GM12878 (cell line): ENCODE data around the gene GRM3. TPM values are rescaled to one million over a fixed set of nuclear protein-coding genes. Genes with fewer than 3 reads are reported as not detected.

Experiments
- ATAC-seq: fragments of 200-7000 bp; cut with Tn5 transposase; 3 replicates; pipeline ENCODE4 v1.9.1; 2020; ENCODE audit warnings: mild to moderate bottlenecking, moderate library complexity
- BruUV-seq: library from RNA; stranded (reverse); fragments of 400-500 nt; replicated peaks from 2 replicates; lab custom pipeline; 2021; lab: Mats Ljungman, UMichigan
- CTCF ChIA-PET: fragments of 300-600 bp; sonication (Branson Sonifier 250); formaldehyde crosslinking; extraction: SDS; loops from one replicate; lab custom pipeline; 2021; ENCODE audit warnings: inconsistent platforms; lab: Yijun Ruan, JAX
- POLR2A ChIA-PET: fragments of 350-600 bp; formaldehyde crosslinking; extraction: SDS; loops from one replicate; lab custom pipeline; 2021; ENCODE audit warnings: inconsistent platforms; lab: Charles Lee
- RAD21 ChIA-PET: fragments of 300-600 bp; sonication (Branson Sonifier 250); formaldehyde crosslinking; loops from one replicate; lab custom pipeline; 2023; ENCODE audit warnings: antibody characterized with exemption; ENCODE audit not compliant: unreplicated experiment; lab: Charles Lee
- SMC1A ChIA-PET: fragments of 300-600 bp; sonication (Branson Sonifier 250); formaldehyde crosslinking; loops from one replicate; lab custom pipeline; 2023; ENCODE audit not compliant: unreplicated experiment, uncharacterized antibody; lab: Charles Lee
- DNase-seq: peaks from one replicate; pipeline ENCODE4 v3.0.0-alpha.2; 2011; ENCODE audit warnings: low read depth, low spot score
- FAIRE-seq: peaks from 3 replicates; lab custom pipeline; 2011; peaks lifted over from hg19 to GRCh38; lab: Jason Lieb, UNC
- H2AFZ ChIP-seq: 2 replicates; pipeline ENCODE4 v1.6.0; 2011; ENCODE audit warnings: low read depth, low read length, control low read depth; ENCODE audit not compliant: control insufficient read depth
- H3K27ac ChIP-seq: 2 replicates; pipeline ENCODE4 v1.5.1; 2011; ENCODE audit warnings: control low read depth; ENCODE audit not compliant: control insufficient read depth, insufficient read depth
- H3K27me3 ChIP-seq, 2 experiments: replicated peaks in 1 of 2; 2 replicates each; pipeline versions ENCODE4 v1.6.0 to v1.6.1; 2011; ENCODE audit warnings: low read length in 1 of 2; ENCODE audit not compliant: control insufficient read depth in 2 of 2, insufficient read depth in 2 of 2
- H3K36me3 ChIP-seq, 2 experiments: 2 replicates each; pipeline ENCODE4 v1.5.1; 2011; ENCODE audit warnings: low read length in 1 of 2; ENCODE audit not compliant: control insufficient read depth in 2 of 2, insufficient read depth in 2 of 2
- H3K4me1 ChIP-seq: 2 replicates; pipeline ENCODE4 v1.6.1; 2011; ENCODE audit warnings: mild to moderate bottlenecking, low read length, moderate library complexity, mixed read lengths; ENCODE audit not compliant: control insufficient read depth, insufficient read depth
- H3K4me2 ChIP-seq: 2 replicates; pipeline ENCODE4 v1.6.0; 2011; ENCODE audit warnings: control low read depth; ENCODE audit not compliant: control insufficient read depth, insufficient read depth
- H3K4me3 ChIP-seq: fragments of 200-600 bp; sonication (generic); 2 replicates; pipeline ENCODE4 v1.5.1; 2016
- H3K79me2 ChIP-seq: 2 replicates; pipeline ENCODE4 v1.6.0; 2011; ENCODE audit warnings: low read length; ENCODE audit not compliant: control insufficient read depth, insufficient read depth
- H3K9ac ChIP-seq: 2 replicates; pipeline ENCODE4 v1.8.0; 2011; ENCODE audit warnings: low read length, control low read depth, mixed read lengths; ENCODE audit not compliant: control insufficient read depth, insufficient read depth
- H3K9me3 ChIP-seq: replicated peaks from 3 replicates; pipeline ENCODE4 v1.5.1; 2011; ENCODE audit warnings: mild to moderate bottlenecking, low read length; ENCODE audit not compliant: control insufficient read depth, insufficient read depth
- H4K20me1 ChIP-seq: 2 replicates; pipeline ENCODE4 v1.6.0; 2011; ENCODE audit not compliant: control insufficient read depth, insufficient read depth
- ASH2L ChIP-seq: fragments of 300-600, 200-600 bp; sonication (generic); IDR thresholded peaks from 2 replicates; pipeline ENCODE4 v1.6.1; 2017; ENCODE audit warnings: low read depth, mild to moderate bottlenecking, borderline replicate concordance
- CBX3 ChIP-seq: fragments of 200-600 bp; sonication (generic); IDR thresholded peaks from 2 replicates; pipeline ENCODE4 v1.6.1; 2016; ENCODE audit warnings: low read depth, borderline replicate concordance
- E2F8 ChIP-seq: fragments of 450-650 bp; IDR thresholded peaks from 2 replicates; pipeline ENCODE4 v1.6.1; 2018; ENCODE audit warnings: mild to moderate bottlenecking, low read depth, moderate library complexity; ENCODE audit not compliant: partially characterized antibody
- EGR1 ChIP-seq, 2 experiments: IDR thresholded peaks; 1 replicate in 1 of 2; 2 replicates in 1 of 2; pipeline ENCODE4 v1.6.1; 2011 to 2012; ENCODE audit warnings: low read depth in 2 of 2, low read length in 2 of 2, borderline replicate concordance in 1 of 2, mild to moderate bottlenecking in 1 of 2, moderate library complexity in 1 of 2
- FOXK2 ChIP-seq: fragments of 450-650 bp; IDR thresholded peaks from 2 replicates; pipeline ENCODE4 v1.6.1; 2017; ENCODE audit warnings: mild to moderate bottlenecking, moderate library complexity
- MLLT1 ChIP-seq: fragments of 450-650 bp; IDR thresholded peaks from 2 replicates; pipeline ENCODE4 v1.6.1; 2016; ENCODE audit warnings: mild to moderate bottlenecking
- MTA3 ChIP-seq: IDR thresholded peaks from 2 replicates; pipeline ENCODE4 v1.6.1; 2012; ENCODE audit warnings: low read length, inconsistent platforms, borderline replicate concordance
- MYB ChIP-seq: fragments of 150-350 bp; IDR thresholded peaks from 2 replicates; pipeline ENCODE4 v1.6.1; 2014; ENCODE audit warnings: mild to moderate bottlenecking, low read depth, low read length, borderline replicate concordance
- NFIC ChIP-seq: IDR thresholded peaks from 2 replicates; pipeline ENCODE4 v1.6.1; 2012; ENCODE audit warnings: low read depth, mild to moderate bottlenecking, inconsistent platforms, low read length, moderate library complexity
- PML ChIP-seq: IDR thresholded peaks from 2 replicates; pipeline ENCODE4 v1.6.1; 2012; ENCODE audit warnings: low read length, inconsistent platforms
- POLR2AphosphoS2 ChIP-seq: IDR thresholded peaks from 2 replicates; pipeline ENCODE4 v1.6.1; 2011; ENCODE audit warnings: low read depth, mild to moderate bottlenecking, low read length, improper control_type of control experiment, moderate library complexity
- RUNX3 ChIP-seq: IDR thresholded peaks from 2 replicates; pipeline ENCODE4 v1.6.1; 2012; ENCODE audit warnings: low read length, inconsistent platforms
- ZNF384 ChIP-seq: IDR thresholded peaks from 2 replicates; pipeline ENCODE4 v1.6.1; 2012; ENCODE audit warnings: low read depth, mild to moderate bottlenecking, low read length, improper control_type of control experiment, borderline replicate concordance
- ZNF592 ChIP-seq: fragments of 450-650 bp; IDR thresholded peaks from 2 replicates; pipeline ENCODE4 v1.6.1; 2017; ENCODE audit warnings: mild to moderate bottlenecking, moderate library complexity
- ZSCAN29 ChIP-seq: fragments of 450-650 bp; IDR thresholded peaks from 2 replicates; pipeline ENCODE4 v1.6.1; 2017; ENCODE audit warnings: mild to moderate bottlenecking, moderate library complexity
- WGBS: methylation state at CpG from one replicate; pipeline ENCODE4 v1.1.6; 2016; ENCODE audit warnings: low lambda C conversion rate; ENCODE audit not compliant: insufficient replicate concordance, insufficient coverage; ENCODE audit errors: missing lambda C conversion rate; 5-methylcytosine and 5-hydroxymethylcytosine counted together
- in situ Hi-C: fragments of 300-500 bp; cut with MboI; formaldehyde crosslinking; loops from 9 replicates; pipeline ENCODE4 v1.14.3; 2018; ENCODE audit warnings: mixed read lengths
- intact Hi-C: fragments of 100-400 bp; cut with micrococcal nuclease; formaldehyde crosslinking; loops from one replicate; pipeline ENCODE4 v1.14.2; 2022; ENCODE audit not compliant: unreplicated experiment
- polyA plus RNA-seq, 11 experiments: library from polyadenylated mRNA; depleted of rRNA in 4 of 11; unstranded in 6 of 11; stranded (reverse) in 5 of 11; fragments of >200 nt; fragmentation: Nextera tagmentation in 4 of 11; fragmentation: Illumina TruSeq in 1 of 11; extraction: Ambion mirVana in 4 of 11; extraction: Trizol in 1 of 11; gene quantifications; 1 replicate in 1 of 11; 2 replicates in 10 of 11; pipeline versions ENCODE4 v1.2.1 to v1.2.3, GENCODE V29; 2011 to 2016; ENCODE audit warnings: inconsistent platforms in 2 of 11, missing spikeins in 2 of 11, low read depth in 1 of 11
- total RNA-seq, 4 experiments: library from RNA; depleted of rRNA in 3 of 4; stranded (reverse); fragments of >200 nt in 3 of 4; fragmentation: Illumina TruSeq in 1 of 4; extraction: Trizol in 1 of 4; gene quantifications; 2 replicates each; pipeline versions ENCODE4 v1.2.1 to v1.2.3, GENCODE V29; 2013 to 2021
- TF ChIP-seq, protein P1 (sequence below): IDR thresholded peaks from 2 replicates; pipeline ENCODE4 v1.6.1; 2011; ENCODE audit warnings: mild to moderate bottlenecking, low read depth, low read length, moderate library complexity; ENCODE audit not compliant: insufficient replicate concordance

GRM3 gene
- total and polyA plus RNA-seq, 10 of the 15 experiments (the other 5 are each of a cell fraction or from before 2014, with no cell fraction given), result 0.03 to 0.49 (median 0.15) TPM; not detected in 1

GRCh38 chr7:86851566-86851965 lies 207.9 kb downstream of the GRM3 start:
- Histone ChIP-seq H2AFZ (no peak overlapping the region), H3K9me3 (no peaks in the 10 kb centered on the region), H3K4me2 (no peak overlapping the region), H3K36me3 (no peaks in the 10 kb centered on the region), H3K79me2 (no peaks in the 10 kb centered on the region), H3K27me3 (no peaks in the 10 kb centered on the region), H3K27ac (no peak overlapping the region), H3K9ac (no peak overlapping the region), H3K4me1 (no peaks in the 10 kb centered on the region), H3K4me3 (no peak overlapping the region), H4K20me1 (no peaks in the 10 kb centered on the region; the same call in 1 of the 2 replicates)
- SMC1A ChIA-PET, result no interaction called here
- TF ChIP-seq NFIC (no peak), MTA3 (no peak), FOXK2 (no peak), EGR1 (IDR thresholded peaks at IDR 0.05; ENCODE audit: borderline replicate concordance in 1 of 2, low read depth in 2 of 2, low read length in 2 of 2) (no peak), CBX3 (no peak), MYB (no peak), RUNX3 (no peak), ZSCAN29 (no peak), POLR2AphosphoS2 (no peak), ZNF592 (no peak), PML (no peak), MLLT1 (no peak), E2F8 (no peak), ZNF384 (no peak), ASH2L (no peak)
- TF ChIP-seq, protein P1, sequence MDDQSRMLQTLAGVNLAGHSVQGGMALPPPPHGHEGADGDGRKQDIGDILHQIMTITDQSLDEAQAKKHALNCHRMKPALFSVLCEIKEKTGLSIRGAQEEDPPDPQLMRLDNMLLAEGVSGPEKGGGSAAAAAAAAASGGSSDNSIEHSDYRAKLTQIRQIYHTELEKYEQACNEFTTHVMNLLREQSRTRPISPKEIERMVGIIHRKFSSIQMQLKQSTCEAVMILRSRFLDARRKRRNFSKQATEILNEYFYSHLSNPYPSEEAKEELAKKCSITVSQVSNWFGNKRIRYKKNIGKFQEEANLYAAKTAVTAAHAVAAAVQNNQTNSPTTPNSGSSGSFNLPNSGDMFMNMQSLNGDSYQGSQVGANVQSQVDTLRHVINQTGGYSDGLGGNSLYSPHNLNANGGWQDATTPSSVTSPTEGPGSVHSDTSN, result no peak
- in situ Hi-C loops (no loop called here), intact Hi-C loops (loop anchor here (10.0 kb wide), 1 partner anchor 63 kb away; no protein-coding TSS in a partner anchor)
- ATAC-seq (no peak), DNase-seq (no peak), FAIRE-seq (no peak)
- CTCF ChIA-PET, result no interaction called here
- no TSS peak for BruUV-seq
- RAD21 ChIA-PET, result no interaction called here
- 0% methylated on average over 3 of the region's 3 CpGs for WGBS
- POLR2A ChIA-PET, result no interaction called here
